HG02763 (cell line): ENCODE measurements around the gene ABCC3.

ENCODE experiments used
- ATAC-seq: cut with Tn5 transposase; IDR thresholded peaks from one replicate; pipeline ENCODE4 v1.9.1; 2021; ENCODE audit warnings: mild to moderate bottlenecking, moderate library complexity; ENCODE audit not compliant: unreplicated experiment

ABCC3 gene

GRCh38 chr17:50634224-50634914 is at the start of gene ABCC3:
TSS of gene ABCC3 (plus strand) at chr17:50634881. CDS start at chr17:50634937, 56 bp downstream.
- no peak for ATAC-seq

DNA sequence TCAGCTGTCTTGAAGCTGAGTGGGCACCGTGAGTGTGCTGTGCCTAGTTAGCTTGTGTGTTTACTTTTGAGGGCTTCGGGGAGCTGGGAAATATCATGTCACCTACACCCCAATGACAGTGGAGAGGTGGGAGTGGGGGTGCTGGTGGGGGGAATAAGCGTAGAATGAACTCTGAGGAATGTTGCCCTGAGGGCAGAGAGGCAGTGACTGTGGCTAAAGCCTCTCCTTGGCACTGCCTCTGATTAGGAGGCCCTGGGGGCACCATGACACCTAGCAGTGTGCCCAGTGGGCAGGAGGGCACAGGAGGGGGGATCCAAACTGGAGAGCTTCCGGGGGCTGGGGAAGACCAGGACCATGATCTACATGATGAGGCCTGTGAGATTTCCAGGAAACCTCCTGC is 49.3 kb upstream of the ABCC3 start:
- no peak for ATAC-seq

DNA sequence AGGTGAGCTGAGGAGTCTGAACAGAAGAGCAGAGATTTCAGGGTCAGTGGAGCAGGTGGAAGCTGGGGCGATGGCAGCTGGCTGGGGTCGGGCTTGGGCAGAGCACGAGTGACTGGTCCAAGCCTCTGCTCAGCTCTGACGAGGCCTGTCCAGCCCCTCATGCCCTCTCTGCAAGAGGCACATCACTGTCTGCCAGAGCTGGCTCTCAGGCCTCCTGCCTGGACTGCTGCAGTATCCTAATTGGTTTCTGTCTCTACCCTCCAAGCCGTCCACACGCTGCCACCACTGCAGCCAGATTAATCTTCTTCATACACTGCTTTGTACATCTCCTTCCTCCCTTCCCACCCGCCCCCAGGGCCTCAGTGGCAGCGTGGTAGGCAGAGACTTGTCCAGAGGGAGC is 48.8 kb upstream of the ABCC3 start:
- ATAC-seq, result no peak

DNA sequence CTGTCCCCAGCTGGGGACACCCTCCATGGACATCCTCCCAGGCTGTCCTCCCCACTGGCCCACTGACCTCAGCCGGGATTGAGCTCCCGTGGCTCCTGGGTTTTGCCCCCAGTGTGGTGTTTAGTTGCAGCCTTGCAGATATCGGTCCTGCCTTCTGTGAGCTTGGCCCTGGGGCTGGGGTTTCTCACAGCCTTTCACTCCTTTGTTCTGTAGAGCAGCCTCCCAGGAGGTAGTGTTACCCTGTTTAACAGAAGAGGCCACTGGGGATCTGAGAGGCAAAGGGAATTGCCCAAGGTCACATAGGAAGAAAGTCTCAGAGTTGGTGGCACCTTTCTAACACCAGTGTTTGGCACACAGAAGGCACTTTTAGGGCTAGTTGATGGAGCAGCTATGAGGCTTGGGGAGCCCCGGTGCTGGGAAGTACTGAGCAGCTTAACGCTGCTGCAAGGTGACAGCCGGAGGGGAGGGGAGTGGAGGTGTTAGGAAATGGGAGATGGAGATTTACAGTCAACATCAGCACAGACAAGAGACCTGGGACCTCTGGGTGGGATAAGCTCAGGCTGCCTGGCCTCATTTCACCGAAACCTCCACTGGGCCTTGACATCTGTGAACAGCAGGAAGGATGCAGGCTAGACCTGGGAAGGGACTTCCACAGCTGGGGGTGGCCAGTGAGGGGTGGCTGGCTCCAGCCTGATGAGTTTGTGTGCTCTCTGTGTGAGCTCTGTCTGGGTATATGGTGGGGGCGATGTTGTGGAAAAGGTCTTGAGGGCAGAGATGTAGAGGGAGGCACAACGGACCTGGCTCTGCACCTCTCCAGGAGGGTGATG is 48.0 kb upstream of the ABCC3 start:
- ATAC-seq, result no peak

- no peak for ATAC-seq
Measured at GRCh38 chr17:50587571-50587970, 47.1 kb upstream of the ABCC3 start.

GRCh38 chr17:50588391-50589049 is 46.2 kb upstream of the ABCC3 start:
- ATAC-seq, result no peak

- ATAC-seq, result no peak
Measured at GRCh38 chr17:50589095-50589705, 45.5 kb upstream of the ABCC3 start.

DNA sequence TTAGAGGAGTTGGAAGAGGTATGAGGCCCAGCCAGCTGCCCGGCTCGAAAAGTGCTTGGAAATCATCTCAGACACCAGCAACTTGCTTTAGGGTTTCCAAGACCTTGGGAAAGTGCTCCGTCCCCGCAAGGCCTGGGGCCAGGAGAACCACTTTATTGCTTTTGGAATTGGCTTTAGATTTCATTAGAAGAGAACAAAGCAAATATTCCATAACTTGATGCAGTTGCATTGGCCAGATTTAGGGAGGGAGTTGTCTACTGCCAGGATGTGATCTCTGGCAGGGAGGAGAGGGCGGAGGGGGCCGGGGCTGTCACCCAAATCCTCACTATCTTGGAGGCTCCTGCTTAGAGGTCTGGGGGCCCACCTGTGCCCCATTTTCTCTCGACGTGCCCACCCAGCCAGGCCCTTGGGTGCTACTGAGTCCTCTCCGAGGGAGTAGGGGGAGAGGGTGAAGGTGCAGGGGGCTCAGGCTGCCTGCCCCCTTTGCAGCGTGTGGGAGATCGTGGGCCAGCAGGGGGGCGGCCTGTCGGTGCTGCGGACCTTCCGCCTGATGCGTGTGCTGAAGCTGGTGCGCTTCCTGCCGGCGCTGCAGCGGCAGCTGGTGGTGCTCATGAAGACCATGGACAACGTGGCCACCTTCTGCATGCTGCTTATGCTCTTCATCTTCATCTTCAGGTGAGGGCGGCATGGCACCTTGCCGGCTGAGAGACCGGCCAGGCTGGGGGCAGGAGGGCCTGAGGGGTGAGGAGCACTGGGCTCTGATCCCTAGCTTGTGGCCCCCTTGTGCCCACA is 43.5 kb upstream of the ABCC3 start:
- no peak for ATAC-seq

DNA sequence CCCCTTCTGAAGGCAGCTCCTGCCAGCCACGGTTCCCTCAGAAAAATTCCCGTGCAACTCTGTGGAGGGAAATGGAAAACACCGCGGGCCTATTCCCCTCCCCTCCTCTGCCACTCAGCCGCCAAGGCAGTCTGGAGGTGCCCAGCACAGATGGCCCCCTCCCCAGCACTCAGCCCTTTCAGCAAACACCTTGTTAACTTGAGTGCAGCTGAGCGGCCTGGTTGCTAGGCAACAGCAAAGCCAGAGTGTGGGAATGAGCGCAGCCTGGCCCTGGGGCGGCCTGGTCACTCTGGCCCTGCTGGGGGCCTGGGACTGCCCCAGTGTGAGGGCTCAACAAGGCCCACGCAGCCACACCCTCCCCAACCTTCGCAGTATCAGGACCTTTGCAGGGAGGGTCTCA is 41.4 kb upstream of the ABCC3 start:
- no peak for ATAC-seq

DNA sequence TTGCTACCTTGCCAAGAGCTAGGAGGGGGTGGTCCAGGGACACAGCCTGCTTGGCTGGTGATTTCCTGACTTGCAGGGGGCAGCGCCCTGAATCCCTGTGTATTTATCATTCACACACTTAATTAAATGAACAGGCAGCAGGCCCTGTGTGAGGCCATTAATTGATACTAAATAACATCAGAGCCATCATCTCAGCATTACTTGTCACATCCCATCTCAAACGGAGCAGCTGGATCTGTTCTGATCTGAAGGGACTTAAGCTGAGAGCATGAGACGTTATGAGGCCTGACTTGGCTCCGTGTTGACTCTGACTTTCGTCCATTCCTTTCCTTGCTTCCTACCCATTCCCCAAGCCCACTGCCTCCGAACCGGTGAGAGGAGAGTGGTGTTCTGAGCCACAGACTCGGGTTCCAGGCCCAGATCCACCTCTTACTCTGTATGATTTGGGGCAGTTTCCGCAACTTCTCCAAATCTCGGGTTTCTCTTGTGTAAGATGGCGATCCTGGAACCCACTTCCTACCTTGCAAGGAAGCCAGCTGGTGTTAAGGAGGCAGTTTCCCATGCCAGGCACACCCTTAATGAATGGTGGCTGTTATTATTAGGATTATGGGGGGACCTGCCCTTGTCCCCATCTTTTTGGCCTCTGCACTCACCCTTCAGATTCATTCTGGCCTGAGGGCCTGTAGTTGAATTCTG is 40.4 kb upstream of the ABCC3 start:
- ATAC-seq, result no peak

- ATAC-seq, result no peak
Measured at GRCh38 chr17:50594892-50595291, 39.8 kb upstream of the ABCC3 start.

- no peak for ATAC-seq
Measured at GRCh38 chr17:50596191-50597037, 38.3 kb upstream of the ABCC3 start.

GRCh38 chr17:50598487-50598886 is 36.2 kb upstream of the ABCC3 start:
- ATAC-seq, result no peak

- no peak for ATAC-seq
Measured at GRCh38 chr17:50599606-50600005, 35.1 kb upstream of the ABCC3 start.

GRCh38 chr17:50601823-50602375 is 32.8 kb upstream of the ABCC3 start:
- no peak for ATAC-seq

GRCh38 chr17:50602836-50603235 is 31.8 kb upstream of the ABCC3 start:
- ATAC-seq, result no peak

DNA sequence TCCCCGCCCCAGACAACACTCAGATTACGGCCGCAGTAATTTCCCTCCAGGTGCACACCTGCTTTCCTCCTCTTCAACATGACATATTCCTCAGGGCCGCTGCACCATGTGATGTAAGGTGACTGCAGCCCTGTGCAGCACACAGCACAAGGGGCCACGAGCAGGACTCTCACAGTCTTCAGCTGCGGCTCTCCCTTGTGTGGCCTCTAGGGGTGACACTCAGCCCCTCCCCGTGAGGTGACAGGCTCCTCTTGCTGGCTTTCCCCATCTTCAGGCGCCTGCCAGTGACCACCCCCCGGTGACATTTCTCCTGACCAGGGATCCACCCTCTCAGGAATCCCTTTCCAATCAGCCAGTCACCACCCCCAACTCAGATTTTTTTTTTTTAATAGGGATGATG is 31.3 kb upstream of the ABCC3 start:
- ATAC-seq, result no peak

GRCh38 chr17:50604513-50604912 is 30.2 kb upstream of the ABCC3 start:
- ATAC-seq, result no peak

DNA sequence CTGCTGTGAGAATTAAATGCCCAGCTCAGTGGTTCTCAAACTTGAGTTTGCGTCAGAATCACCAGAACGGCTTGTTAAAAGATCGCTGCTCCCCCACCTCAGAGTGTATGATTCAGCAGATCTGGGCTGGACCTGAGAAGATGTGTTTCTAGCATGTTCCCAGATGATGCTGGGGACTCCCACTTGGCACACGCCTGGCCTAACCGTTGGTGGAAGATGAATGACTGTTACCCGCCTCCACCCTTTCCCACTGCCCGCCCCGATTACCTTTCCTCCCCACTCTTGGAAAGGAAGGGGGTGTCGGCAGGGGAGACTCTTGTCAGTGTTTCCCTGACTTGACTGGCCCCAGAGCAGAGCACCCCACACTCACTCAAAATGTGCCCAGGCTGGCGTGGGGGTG is 29.3 kb upstream of the ABCC3 start:
- ATAC-seq, result no peak
